ENCODE results near the gene TCF19. TPM values are rescaled to one million over a fixed set of nuclear protein-coding genes. Genes with fewer than 3 reads are reported as not detected.
A peak's percentile ranks its signal among the peaks of the same experiment; 100 is the strongest.

TCF19 gene
- total and polyA plus RNA-seq, 7 experiments from 2014 or later, result 4.3 to 78.9 (median 9.4) TPM

GRCh38 chr6:31144970-31145340, 13.4 kb upstream of the TCF19 start:
- Histone ChIP-seq H3K9me3 (ENCODE audit: control insufficient read depth in 2 of 3, low read length in 3 of 3) (no peaks in the 10 kb centered on the region), H3K27ac (ENCODE audit: low read depth, low read length) (no peak overlapping the region), H3K27me3 (ENCODE audit: control insufficient read depth in 2 of 2, insufficient read depth in 2 of 2, low read length in 2 of 2) (no peaks in the 10 kb centered on the region), H3K4me3 (ENCODE audit: low read length) (no peak overlapping the region), H3K36me3 (ENCODE audit: control insufficient read depth in 2 of 3, insufficient read depth in 3 of 3, low read length in 3 of 3) (peaks cover 0 to 37% (median 0%) of the 10 kb centered on the region in 3 experiments), H3K4me1 (ENCODE audit: control insufficient read depth in 2 of 2, insufficient read depth in 2 of 2, low read length in 2 of 2) (no peaks in the 10 kb centered on the region)
- H3K27me3 Mint-ChIP-seq, result no peaks in the 10 kb centered on the region
- H3K4me3 Mint-ChIP-seq, result no peak overlapping the region
- no peak overlapping the region for H3K27ac Mint-ChIP-seq
- peaks cover 0 to 3% (median 0%) of the 10 kb centered on the region in 7 donors for H3K4me1 Mint-ChIP-seq
- CTCF ChIA-PET, result interaction anchor here (0.8 to 1.4 kb wide), 5 partner anchors 12 to 219 kb away, joined by 3 read pairs; no protein-coding TSS in a partner anchor
- H3K36me3 Mint-ChIP-seq, result peaks cover 0 to 29% (median 3%) of the 10 kb centered on the region in 5 donors
- ATAC-seq, result no peak
- intact Hi-C loops (cut with micrococcal nuclease), result no loop called here
- POLR2A ChIA-PET, result interaction anchor here (0.9 kb wide), 1 partner anchor 51 kb away, joined by 3 read pairs; no protein-coding TSS in a partner anchor
- DNase-seq, result no peak
- peaks cover 0 to 1% (median 0%) of the 10 kb centered on the region in 11 donors for H3K9me3 Mint-ChIP-seq

DNA sequence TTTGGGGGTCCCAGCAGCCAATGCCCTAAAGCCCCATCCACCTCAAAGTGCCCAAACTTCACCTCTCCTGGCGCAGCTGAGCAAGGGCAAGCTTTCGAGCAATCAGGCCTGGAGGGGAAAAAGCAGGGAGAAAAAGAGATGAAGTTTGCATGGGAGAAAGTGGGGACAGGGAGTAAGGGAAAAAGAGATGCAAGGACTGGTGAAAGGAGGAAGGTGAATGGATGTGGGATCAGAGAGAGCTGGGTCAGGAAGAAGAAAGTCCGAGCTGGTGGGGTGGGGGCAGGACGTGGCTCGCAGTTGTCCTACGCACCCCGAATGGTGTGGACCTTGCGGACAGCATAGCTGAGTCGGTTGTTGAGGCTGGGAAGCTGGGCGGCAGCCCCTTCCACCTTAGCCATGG, 13.0 kb upstream of the TCF19 start:
- no peaks in the 10 kb centered on the region for H3K9me3 ChIP-seq (ENCODE audit: control insufficient read depth in 2 of 3, low read length in 3 of 3)
- intact Hi-C loops (cut with micrococcal nuclease), result no loop called here
- peaks cover 0 to 41% (median 0%) of the 10 kb centered on the region in 3 experiments for H3K36me3 ChIP-seq (ENCODE audit: control insufficient read depth in 2 of 3, insufficient read depth in 3 of 3, low read length in 3 of 3)
- no peaks in the 10 kb centered on the region for H3K27me3 ChIP-seq (ENCODE audit: control insufficient read depth in 2 of 2, insufficient read depth in 2 of 2, low read length in 2 of 2)
- no peak overlapping the region for H3K4me3 ChIP-seq (ENCODE audit: low read length)
- ChIA-PET POLR2A (interaction anchor here (0.9 kb wide), 1 partner anchor 50 kb away, joined by 3 read pairs; no protein-coding TSS in a partner anchor), CTCF (interaction anchor here (0.7 to 1.4 kb wide), 3 partner anchors 13 to 47 kb away, joined by 3 to 6 read pairs (median 3); no protein-coding TSS in a partner anchor)
- no peaks in the 10 kb centered on the region for H3K4me1 ChIP-seq (ENCODE audit: control insufficient read depth in 2 of 2, insufficient read depth in 2 of 2, low read length in 2 of 2)
- ATAC-seq (no peak), DNase-seq (no peak)
- H3K27ac ChIP-seq (ENCODE audit: low read depth, low read length), result no peak overlapping the region
- Mint-ChIP-seq H3K36me3 (peaks cover 0 to 32% (median 5%) of the 10 kb centered on the region in 5 donors), H3K4me1 (peaks cover 0 to 3% (median 0%) of the 10 kb centered on the region in 7 donors), H3K9me3 (peaks cover 0 to 1% (median 0%) of the 10 kb centered on the region in 11 donors), H3K4me3 (no peak overlapping the region), H3K27ac (no peak overlapping the region), H3K27me3 (no peaks in the 10 kb centered on the region)

- Mint-ChIP-seq H3K4me1 (peaks cover 0 to 6% (median 0%) of the 10 kb centered on the region in 7 donors), H3K4me3 (no peak overlapping the region), H3K9me3 (peaks cover 0 to 1% (median 0%) of the 10 kb centered on the region in 11 donors), H3K27me3 (no peaks in the 10 kb centered on the region), H3K27ac (peak overlapping the region in 1 of 9 donors; percentile 20), H3K36me3 (peaks cover 2 to 44% (median 13%) of the 10 kb centered on the region in 5 donors)
- Histone ChIP-seq H3K4me1 (ENCODE audit: control insufficient read depth in 2 of 2, insufficient read depth in 2 of 2, low read length in 2 of 2) (no peaks in the 10 kb centered on the region), H3K27me3 (ENCODE audit: control insufficient read depth in 2 of 2, insufficient read depth in 2 of 2, low read length in 2 of 2) (no peaks in the 10 kb centered on the region), H3K4me3 (ENCODE audit: low read length) (no peak overlapping the region), H3K9me3 (ENCODE audit: control insufficient read depth in 2 of 3, low read length in 3 of 3) (no peaks in the 10 kb centered on the region), H3K36me3 (ENCODE audit: control insufficient read depth in 2 of 3, insufficient read depth in 3 of 3, low read length in 3 of 3) (peaks cover 0 to 43% (median 0%) of the 10 kb centered on the region in 3 experiments), H3K27ac (ENCODE audit: low read depth, low read length) (no peak overlapping the region)
- ATAC-seq (no peak), DNase-seq (no peak)
- intact Hi-C loops (cut with micrococcal nuclease), result no loop called here
- ChIA-PET POLR2A (no interaction called here), CTCF (no interaction called here)
Observed at GRCh38 chr6:31149827-31150447, 8.5 kb upstream of the TCF19 start.

DNA sequence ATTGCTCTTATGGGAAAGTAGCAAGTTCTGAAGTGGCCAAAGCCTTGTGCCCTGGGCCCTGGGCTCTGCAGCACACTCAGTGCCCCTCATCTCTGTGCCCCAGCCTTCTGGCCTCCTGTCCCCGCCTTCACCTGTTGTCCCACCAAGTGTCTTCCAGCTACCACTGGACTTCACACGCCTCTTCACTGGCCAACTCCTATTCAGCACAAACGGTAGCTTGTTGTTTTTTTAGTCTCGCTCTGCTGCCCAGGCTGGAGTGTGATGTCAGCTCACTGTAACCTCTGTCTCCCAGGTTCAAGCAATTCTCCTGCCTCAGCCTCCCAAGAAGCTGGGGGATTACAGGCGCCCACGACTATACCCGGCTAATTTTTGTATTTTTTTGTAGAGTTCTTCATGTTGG, 5.6 kb upstream of the TCF19 start:
- Mint-ChIP-seq H3K4me3 (no peak overlapping the region), H3K9me3 (no peaks in the 10 kb centered on the region), H3K27ac (no peak overlapping the region), H3K27me3 (no peaks in the 10 kb centered on the region), H3K36me3 (peaks cover 2 to 36% (median 13%) of the 10 kb centered on the region in 5 donors), H3K4me1 (peaks cover 7 to 20% (median 10%) of the 10 kb centered on the region in 7 donors)
- Histone ChIP-seq H3K9me3 (ENCODE audit: control insufficient read depth in 2 of 3, low read length in 3 of 3) (no peaks in the 10 kb centered on the region), H3K36me3 (ENCODE audit: control insufficient read depth in 2 of 3, insufficient read depth in 3 of 3, low read length in 3 of 3) (peaks cover 0 to 35% (median 0%) of the 10 kb centered on the region in 3 experiments), H3K27ac (ENCODE audit: low read depth, low read length) (no peak overlapping the region), H3K4me1 (ENCODE audit: control insufficient read depth in 2 of 2, insufficient read depth in 2 of 2, low read length in 2 of 2) (peaks cover 0 to 6% of the 10 kb centered on the region in 2 donors), H3K4me3 (ENCODE audit: low read length) (no peak overlapping the region), H3K27me3 (ENCODE audit: control insufficient read depth in 2 of 2, insufficient read depth in 2 of 2, low read length in 2 of 2) (no peaks in the 10 kb centered on the region)
- ChIA-PET CTCF (interaction anchor here (0.7 kb wide), 2 partner anchors 14 to 63 kb away, joined by 3 to 4 read pairs; partner anchors contain the start of gene PSORS1C2), POLR2A (interaction anchor here (0.5 to 1.0 kb wide), 2 partner anchors 9 to 239 kb away, joined by 3 read pairs; no protein-coding TSS in a partner anchor)
- no peak for DNase-seq
- intact Hi-C loops (cut with micrococcal nuclease), result no loop called here
- ATAC-seq, result no peak

DNA sequence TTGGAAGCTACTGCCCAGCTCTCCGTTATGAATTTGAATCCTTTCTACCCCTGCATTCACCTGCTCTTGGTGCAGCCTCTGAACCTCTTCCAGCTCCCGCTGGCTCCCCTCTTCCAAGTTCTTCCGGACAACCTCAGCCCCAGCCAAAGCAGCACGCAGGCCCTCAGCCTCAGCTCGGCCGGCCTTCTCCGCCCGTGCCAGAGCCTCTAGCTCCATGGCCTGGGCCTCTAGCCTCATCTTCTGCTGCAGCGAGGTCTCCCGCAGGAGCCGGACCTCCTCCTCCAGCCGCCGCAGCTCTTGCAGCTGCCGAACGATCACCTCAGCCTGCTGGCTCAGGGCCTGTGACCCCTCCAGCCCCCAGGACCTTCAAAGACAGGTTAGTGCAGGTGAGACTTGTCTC, 4.0 kb upstream of the TCF19 start:
- Mint-ChIP-seq H3K27me3 (peaks cover 0 to 2% (median 0%) of the 10 kb centered on the region in 5 donors), H3K9me3 (no peaks in the 10 kb centered on the region), H3K4me3 (no peak overlapping the region), H3K27ac (no peak overlapping the region), H3K4me1 (peaks cover 21 to 28% (median 24%) of the 10 kb centered on the region in 7 donors), H3K36me3 (peaks cover 2 to 32% (median 13%) of the 10 kb centered on the region in 5 donors)
- H3K36me3 ChIP-seq (ENCODE audit: control insufficient read depth in 2 of 3, insufficient read depth in 3 of 3, low read length in 3 of 3), result peaks cover 0 to 31% (median 0%) of the 10 kb centered on the region in 3 experiments
- no peaks in the 10 kb centered on the region for H3K27me3 ChIP-seq (ENCODE audit: control insufficient read depth in 2 of 2, insufficient read depth in 2 of 2, low read length in 2 of 2)
- no peak for DNase-seq
- no peak overlapping the region for H3K4me3 ChIP-seq (ENCODE audit: low read length)
- H3K27ac ChIP-seq (ENCODE audit: low read depth, low read length), result no peak overlapping the region
- no peaks in the 10 kb centered on the region for H3K9me3 ChIP-seq (ENCODE audit: control insufficient read depth in 2 of 3, low read length in 3 of 3)
- intact Hi-C loops (cut with micrococcal nuclease), result no loop called here
- peaks cover 6 to 14% of the 10 kb centered on the region in 2 donors for H3K4me1 ChIP-seq (ENCODE audit: control insufficient read depth in 2 of 2, insufficient read depth in 2 of 2, low read length in 2 of 2)
- ATAC-seq, result no peak
- POLR2A ChIA-PET, result no interaction called here
- CTCF ChIA-PET, result interaction anchor here (0.6 kb wide), 2 partner anchors 52 to 218 kb away, joined by 3 read pairs; no protein-coding TSS in a partner anchor

DNA sequence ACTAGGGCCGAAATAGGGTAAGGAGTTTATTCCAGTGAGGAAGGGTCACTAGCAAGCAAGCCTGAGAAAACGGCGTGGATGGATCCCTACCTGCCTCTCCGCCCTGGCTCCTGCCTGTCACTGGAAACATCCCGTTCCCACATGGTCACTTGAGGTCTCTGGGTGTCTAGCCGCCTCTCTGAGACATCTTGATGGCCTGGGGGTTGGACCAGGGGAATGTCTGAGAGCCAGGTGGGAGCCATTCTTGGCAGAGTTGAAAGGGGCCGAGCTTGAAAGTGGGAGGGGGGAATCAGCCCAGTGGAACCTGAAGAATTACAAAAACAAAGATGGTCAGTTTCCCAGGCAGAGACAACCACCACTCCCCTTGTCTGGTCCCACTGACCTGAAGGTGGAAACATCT, 1.7 kb upstream of the TCF19 start:
- Histone ChIP-seq H3K36me3 (ENCODE audit: control insufficient read depth in 2 of 3, insufficient read depth in 3 of 3, low read length in 3 of 3) (peaks cover 0 to 14% (median 0%) of the 10 kb centered on the region in 3 experiments), H3K27ac (ENCODE audit: low read depth, low read length) (no peak overlapping the region), H3K9me3 (ENCODE audit: control insufficient read depth in 2 of 3, low read length in 3 of 3) (no peaks in the 10 kb centered on the region), H3K27me3 (ENCODE audit: control insufficient read depth in 2 of 2, insufficient read depth in 2 of 2, low read length in 2 of 2) (no peaks in the 10 kb centered on the region), H3K4me1 (ENCODE audit: control insufficient read depth in 2 of 2, insufficient read depth in 2 of 2, low read length in 2 of 2) (peaks cover 12 to 18% of the 10 kb centered on the region in 2 donors), H3K4me3 (ENCODE audit: low read length) (no peak overlapping the region)
- CTCF ChIA-PET, result interaction anchor here (1.8 kb wide), 1 partner anchor 210 kb away, joined by 5 read pairs; no protein-coding TSS in a partner anchor
- Mint-ChIP-seq H3K4me3 (peak overlapping the region in 6 of 10 donors; percentile 13 to 96 (median 86)), H3K9me3 (no peaks in the 10 kb centered on the region), H3K27me3 (peaks cover 0 to 2% (median 0%) of the 10 kb centered on the region in 5 donors), H3K4me1 (peaks cover 21 to 44% (median 29%) of the 10 kb centered on the region in 7 donors), H3K27ac (peak overlapping the region in 1 of 9 donors; percentile 90), H3K36me3 (peaks cover 4 to 20% (median 8%) of the 10 kb centered on the region in 5 donors)
- intact Hi-C loops (cut with micrococcal nuclease), result loop anchor here (5.0 kb wide), 4 partner anchors 474 to 829 kb away; partner anchors contain the start of genes C6orf136 (in 1 of the 2), NEU1 (in 1 of the 2) and TRIM39 (in 1 of the 2)
- ATAC-seq (no peak), DNase-seq (no peak)
- POLR2A ChIA-PET, result interaction anchor here (1.1 to 3.9 kb wide), 2 partner anchors 10 to 40 kb away, joined by 3 to 26 read pairs; no protein-coding TSS in a partner anchor

Data from naive thymus-derived CD4-positive, alpha-beta T cell (primary cell).